ENCODE measurements around the gene CDH13. TPM values are rescaled to one million over a fixed set of nuclear protein-coding genes. Genes with fewer than 3 reads are reported as not detected.

CDH13 gene
- total and polyA plus RNA-seq, 8 donors = 0.12 to 21.4 (median 1.7) TPM; not detected in 1

GRCh38 chr16:83318390-83318789, 691.6 kb downstream of the CDH13 start:
- intact Hi-C loops (cut with DNase I; ENCODE audit: low total_unique reads) = no loop called here
- 78 to 84% (median 82%) methylated on average over 7 of the region's 7 CpGs for WGBS, 5 donors

GRCh38 chr16:83328936-83329335, 702.2 kb downstream of the CDH13 start:
- intact Hi-C loops (cut with DNase I; ENCODE audit: low total_unique reads) = no loop called here
- Histone ChIP-seq H3K4me1 (no peaks in the 10 kb centered on the region), H3K27ac (no peak overlapping the region), H3K9me3 (no peaks in the 10 kb centered on the region), H3K4me3 (no peak overlapping the region), H3K36me3 (no peaks in the 10 kb centered on the region), H3K27me3 (no peaks in the 10 kb centered on the region)
- no peak for TF ChIP-seq POLR2A (IDR thresholded peaks at IDR 0.05)
- no peak for TF ChIP-seq EP300 (IDR thresholded peaks at IDR 0.05)
- TF ChIP-seq POLR2AphosphoS5 (IDR thresholded peaks at IDR 0.05) = no peak
- no peak for TF ChIP-seq CTCF (IDR thresholded peaks at IDR 0.05)
- no peak for DNase-seq
- WGBS, 5 donors = 74 to 91% (median 86%) methylated on average over 3 of the region's 3 CpGs

More at GRCh38 chr16:83318390-83318789, 691.6 kb downstream of the CDH13 start:
- Histone ChIP-seq H3K36me3 (no peaks in the 10 kb centered on the region), H3K4me3 (no peak overlapping the region), H3K27ac (no peak overlapping the region), H3K4me1 (no peaks in the 10 kb centered on the region), H3K9me3 (no peaks in the 10 kb centered on the region), H3K27me3 (peaks cover 0 to 4% (median 0%) of the 10 kb centered on the region in 3 donors)
- no peak for DNase-seq
- TF ChIP-seq CTCF (IDR thresholded peaks at IDR 0.05) (no peak), POLR2AphosphoS5 (IDR thresholded peaks at IDR 0.05) (no peak), POLR2A (IDR thresholded peaks at IDR 0.05) (no peak), EP300 (IDR thresholded peaks at IDR 0.05) (no peak)

- Histone ChIP-seq H3K27ac (no peak overlapping the region), H3K4me3 (no peak overlapping the region), H3K27me3 (no peaks in the 10 kb centered on the region), H3K9me3 (no peaks in the 10 kb centered on the region), H3K36me3 (no peaks in the 10 kb centered on the region), H3K4me1 (no peaks in the 10 kb centered on the region)
- WGBS, 5 donors = 66 to 84% (median 74%) methylated on average over 7 of the region's 7 CpGs
- intact Hi-C loops (cut with DNase I; ENCODE audit: low total_unique reads) = no loop called here
- TF ChIP-seq POLR2A (IDR thresholded peaks at IDR 0.05) = no peak
- no peak for TF ChIP-seq POLR2AphosphoS5 (IDR thresholded peaks at IDR 0.05)
- no peak for TF ChIP-seq EP300 (IDR thresholded peaks at IDR 0.05)
- no peak for TF ChIP-seq CTCF (IDR thresholded peaks at IDR 0.05)
- no peak for DNase-seq
These were observed 702.7 kb downstream of the CDH13 start for GRCh38 chr16:83329441-83329840.

GRCh38 chr16:83330251-83330650, 703.5 kb downstream of the CDH13 start:
- H3K27me3 ChIP-seq = no peaks in the 10 kb centered on the region
- H3K27ac ChIP-seq = no peak overlapping the region
- 55 to 76% (median 64%) methylated on average over 2 of the region's 2 CpGs for WGBS, 5 donors
- intact Hi-C loops (cut with DNase I; ENCODE audit: low total_unique reads) = no loop called here
- no peak for DNase-seq
- TF ChIP-seq EP300 (IDR thresholded peaks at IDR 0.05) (no peak), CTCF (IDR thresholded peaks at IDR 0.05) (no peak), POLR2AphosphoS5 (IDR thresholded peaks at IDR 0.05) (no peak), POLR2A (IDR thresholded peaks at IDR 0.05) (no peak)
- H3K4me3 ChIP-seq = no peak overlapping the region
- H3K36me3 ChIP-seq = no peaks in the 10 kb centered on the region
- no peaks in the 10 kb centered on the region for H3K9me3 ChIP-seq
- no peaks in the 10 kb centered on the region for H3K4me1 ChIP-seq
